Breast epithelium (tissue), 3 donors: ENCODE data around the gene ANKRD40CL.

Experiments
- CTCF ChIP-seq, 3 donors: fragments of 450-650 bp; IDR thresholded peaks; one replicate each; pipeline ENCODE4 v1.5.1; 2016 to 2017; ENCODE audit warnings: antibody characterized with exemption in 3 of 3, mild to moderate bottlenecking in 3 of 3, moderate library complexity in 3 of 3
- POLR2AphosphoS5 ChIP-seq, 3 donors: sonication (generic); formaldehyde crosslinking; IDR thresholded peaks; one replicate each; pipeline ENCODE4 v1.6.1; 2017; ENCODE audit warnings: antibody characterized with exemption in 3 of 3

- no peak for TF ChIP-seq POLR2AphosphoS5 (IDR thresholded peaks at IDR 0.05)
- no peak for TF ChIP-seq CTCF (IDR thresholded peaks at IDR 0.05)
Observed at GRCh38 chr17:50764734-50765149, 2.6 kb downstream of the ANKRD40CL start.
